HG02981 (cell line): ENCODE measurements around the gene SERPINH1.
A peak's percentile ranks its signal among the peaks of the same experiment; 100 is the strongest.

Experiments
- ATAC-seq: cut with Tn5 transposase; IDR thresholded peaks from one replicate; pipeline ENCODE4 v1.9.1; 2021; ENCODE audit warnings: mild to moderate bottlenecking, moderate library complexity; ENCODE audit not compliant: unreplicated experiment

SERPINH1 gene

DNA sequence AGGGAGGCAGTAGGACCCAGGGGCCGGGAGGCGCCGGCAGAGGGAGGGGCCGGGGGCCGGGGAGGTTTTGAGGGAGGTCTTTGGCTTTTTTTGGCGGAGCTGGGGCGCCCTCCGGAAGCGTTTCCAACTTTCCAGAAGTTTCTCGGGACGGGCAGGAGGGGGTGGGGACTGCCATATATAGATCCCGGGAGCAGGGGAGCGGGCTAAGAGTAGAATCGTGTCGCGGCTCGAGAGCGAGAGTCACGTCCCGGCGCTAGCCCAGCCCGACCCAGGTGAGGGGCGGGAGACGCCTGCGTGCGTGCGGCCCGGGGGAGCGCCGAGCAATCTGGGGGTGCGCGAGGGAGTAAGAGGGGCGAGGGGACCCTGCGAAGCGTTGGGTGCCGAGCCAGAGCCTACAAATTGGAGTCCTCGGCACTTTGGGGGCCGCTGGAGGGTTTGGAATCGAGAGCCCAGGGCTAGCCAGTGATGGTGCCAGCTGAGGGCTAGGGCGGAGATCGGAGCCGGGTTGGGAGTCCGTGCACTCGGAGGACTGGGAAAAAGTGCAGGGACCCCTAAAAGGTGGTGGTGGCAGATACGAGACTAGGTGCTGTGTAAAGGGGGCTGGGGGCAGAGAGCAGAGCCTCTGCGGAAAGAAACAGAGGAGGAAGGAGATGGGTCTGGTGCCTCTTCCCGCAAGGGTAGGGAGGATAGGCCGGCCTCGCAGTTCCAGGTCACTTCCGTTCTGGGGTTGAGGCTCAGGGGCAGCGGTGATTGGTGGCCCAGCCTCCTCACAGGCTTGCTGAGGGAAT, at the start of gene SERPINH1:
TSS of gene SERPINH1 (plus strand) at position 206 of the 788 bp plus-strand sequence. CDS start 4,097 bp downstream, outside the sequence.
- peak; percentile 74 for ATAC-seq

DNA sequence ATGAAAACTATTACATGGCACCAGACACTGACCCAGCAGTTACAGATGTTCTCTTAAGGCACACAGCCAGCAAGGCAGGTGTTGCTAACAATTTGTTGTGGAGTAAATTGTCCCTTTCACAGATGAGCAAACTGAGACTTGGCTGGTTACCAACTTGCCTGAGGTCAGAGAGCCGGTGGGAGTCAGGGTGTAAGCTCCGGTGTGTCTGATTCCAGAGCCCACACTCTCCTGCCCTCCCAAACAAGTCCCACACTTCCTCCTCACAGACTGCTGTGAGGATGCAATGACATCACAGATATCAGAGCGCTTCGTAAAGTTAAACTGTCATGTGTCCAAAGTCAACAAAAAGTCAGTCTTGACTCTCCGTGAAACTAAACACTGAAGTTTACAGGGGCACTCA, 48.8 kb upstream of the SERPINH1 start:
- no peak for ATAC-seq

DNA sequence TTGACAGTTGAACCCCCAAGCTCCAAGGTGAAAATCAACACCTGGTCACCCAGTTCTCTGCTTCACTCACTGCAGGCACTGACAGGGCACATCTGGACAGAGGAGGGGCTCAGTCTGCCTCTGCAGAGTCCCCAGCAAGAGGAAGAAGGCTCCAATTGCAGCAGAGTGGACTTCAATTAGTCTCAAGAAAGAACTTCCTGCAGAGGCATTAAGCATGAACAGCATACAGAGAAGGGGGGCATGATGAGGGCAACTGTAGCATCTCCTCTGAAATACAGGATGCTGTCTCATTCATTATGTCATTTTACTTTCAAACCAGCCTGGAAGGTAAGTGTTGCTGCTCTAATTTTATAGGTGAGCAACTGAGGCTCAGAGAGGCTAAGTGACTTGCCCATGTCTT, 47.5 kb upstream of the SERPINH1 start:
- ATAC-seq = no peak

DNA sequence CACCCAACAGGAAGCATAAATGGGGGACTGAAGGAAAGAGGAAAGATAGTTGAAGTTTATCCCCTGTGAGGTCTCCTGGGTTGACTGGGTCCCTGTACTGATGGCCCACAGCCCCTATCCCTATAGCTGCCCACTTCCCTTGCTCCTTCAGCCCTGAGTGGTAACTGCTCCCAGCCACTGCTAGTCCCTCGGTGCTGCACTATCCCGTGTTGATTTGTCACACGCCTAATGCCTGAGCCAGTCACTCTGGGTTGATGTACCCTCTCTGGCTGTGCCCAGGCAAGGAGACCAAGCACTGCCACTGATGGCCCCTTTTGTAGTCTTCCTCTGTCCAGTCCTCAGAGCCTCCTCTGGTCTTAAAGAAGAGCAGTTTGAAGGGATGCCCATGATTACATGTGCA, 45.9 kb upstream of the SERPINH1 start:
- no peak for ATAC-seq

DNA sequence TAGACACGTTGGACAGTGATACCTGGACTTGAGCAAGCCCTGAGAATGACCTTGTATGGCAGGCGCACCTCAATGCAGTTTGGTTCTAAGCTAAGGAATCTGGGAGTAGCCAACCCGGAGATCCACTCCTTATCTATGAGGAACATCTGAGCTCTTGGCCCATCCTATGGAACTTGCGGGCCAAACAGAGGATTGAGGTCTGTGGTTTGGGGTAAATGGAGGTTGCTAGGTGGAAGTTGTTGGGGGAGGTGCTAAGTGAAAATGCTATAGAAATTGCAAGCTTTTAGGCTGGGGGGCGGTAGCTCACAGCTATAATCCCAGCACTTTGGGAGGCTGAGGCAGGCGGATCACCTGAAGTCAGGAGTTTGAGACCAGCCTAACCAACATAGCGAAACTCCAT, 45.2 kb upstream of the SERPINH1 start:
- ATAC-seq = no peak

DNA sequence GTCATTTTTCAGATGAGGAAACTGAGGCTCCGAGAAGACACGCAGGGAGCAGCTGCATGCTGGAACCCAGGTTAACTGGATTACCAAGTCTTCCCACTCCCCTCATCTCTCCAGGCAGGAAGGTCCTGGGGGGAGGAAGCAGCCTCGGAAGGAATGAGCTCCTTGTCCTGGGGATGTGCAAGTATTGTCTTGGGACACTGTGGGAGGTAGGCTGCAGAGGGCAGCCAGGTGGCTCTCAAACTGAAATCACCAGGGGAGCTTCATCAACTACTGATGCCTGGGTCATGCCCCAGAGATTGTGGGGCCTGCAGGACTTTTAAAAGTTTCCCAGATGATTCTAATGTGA, 43.9 kb upstream of the SERPINH1 start:
- no peak for ATAC-seq

DNA sequence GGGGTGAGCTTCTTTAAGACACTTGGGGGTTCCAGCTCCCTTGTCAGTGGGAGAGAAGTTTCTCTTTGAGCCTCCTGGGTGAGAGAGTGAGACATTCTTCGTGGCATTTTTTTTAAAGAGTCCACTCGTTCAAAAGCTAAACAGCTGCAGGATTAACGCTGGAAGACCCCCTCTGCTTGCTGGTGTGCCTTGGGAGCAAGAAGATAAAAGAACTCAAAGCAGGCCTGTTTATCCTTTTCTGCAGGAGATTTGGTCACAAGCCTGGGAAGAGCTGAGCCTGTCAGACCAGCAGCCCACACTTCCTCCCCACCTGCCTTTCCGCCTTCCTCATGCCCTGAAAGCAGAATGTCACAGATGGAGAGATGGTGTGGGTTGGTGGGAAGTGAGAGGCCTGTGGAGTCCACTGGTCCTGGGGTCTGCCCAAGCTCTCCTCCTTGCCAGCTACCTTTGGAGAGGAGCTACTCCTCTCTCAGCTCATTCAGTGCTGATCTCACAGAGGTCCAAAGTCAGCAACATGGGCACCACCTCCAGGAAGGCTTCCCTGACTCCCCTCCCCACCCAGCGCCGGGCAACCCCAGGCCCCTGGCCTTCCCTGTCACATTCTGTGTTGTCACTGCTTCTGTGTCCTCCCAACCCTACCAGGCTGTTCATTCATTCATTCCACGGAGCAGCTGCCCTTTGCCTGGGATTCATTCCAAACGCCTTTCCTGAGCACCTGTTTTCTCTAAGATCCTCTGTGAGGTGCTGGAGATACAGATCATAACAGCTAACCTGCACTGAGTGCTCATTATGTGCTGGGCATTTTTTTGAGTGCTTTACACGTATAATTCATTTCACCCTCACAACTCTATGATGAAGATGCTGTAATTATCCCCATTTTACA, 43.0 kb upstream of the SERPINH1 start:
- ATAC-seq = no peak

DNA sequence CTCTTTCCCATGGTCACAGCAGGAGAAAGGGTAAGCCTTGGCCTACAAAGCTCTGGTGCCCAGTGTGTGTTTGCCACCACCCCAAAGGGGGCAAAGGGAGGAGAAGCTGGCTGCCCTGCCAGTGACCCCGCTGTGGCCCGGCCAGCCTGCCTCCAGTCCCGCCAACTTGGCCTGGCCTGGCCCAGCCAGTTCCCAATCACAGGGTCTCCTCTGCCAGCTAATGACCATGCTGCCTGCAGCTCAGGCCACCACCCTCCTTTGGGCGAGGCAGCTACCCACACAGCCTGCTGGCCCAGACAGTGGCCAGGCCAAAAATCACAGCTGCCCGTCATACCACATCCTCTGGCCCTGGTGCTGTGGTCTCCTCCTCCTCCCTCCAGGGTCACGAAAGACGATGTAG, 41.4 kb upstream of the SERPINH1 start:
- ATAC-seq = no peak

DNA sequence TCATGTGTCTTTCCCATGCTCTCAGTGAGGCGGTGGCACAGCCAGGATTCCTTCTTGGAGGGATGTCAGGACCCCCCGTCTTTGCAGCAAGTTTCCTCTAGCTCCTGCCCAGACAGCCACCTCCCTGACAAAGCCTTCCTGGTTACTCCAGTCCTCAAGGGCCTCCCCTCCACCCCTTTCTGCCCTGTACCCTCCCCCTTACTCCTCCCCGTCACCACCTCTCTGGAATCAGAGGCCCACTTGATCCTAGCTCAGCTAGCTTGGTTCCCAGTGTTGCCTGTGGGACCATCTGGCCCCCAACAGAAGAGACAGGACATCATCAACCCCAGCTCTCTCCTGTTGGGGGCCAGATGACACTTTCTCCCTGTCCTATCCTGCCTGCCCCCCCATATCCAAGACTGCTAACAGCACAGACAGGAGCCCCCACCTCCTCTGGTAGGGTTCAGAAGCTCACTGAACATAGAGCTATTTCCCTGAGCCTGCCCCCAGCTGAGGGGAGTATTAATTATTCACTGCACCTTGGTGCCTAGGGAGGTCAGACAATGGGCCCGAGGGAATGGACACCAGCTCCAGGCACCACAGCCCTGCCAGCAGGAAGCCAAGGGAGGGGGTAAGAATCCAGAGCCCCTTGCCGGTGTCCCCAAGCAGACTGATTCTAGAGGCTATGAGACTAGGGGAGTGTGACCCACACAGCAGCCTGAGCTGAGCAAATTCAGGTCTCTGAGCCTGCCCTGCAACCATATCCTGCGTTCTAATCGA, 39.6 kb upstream of the SERPINH1 start:
- no peak for ATAC-seq

DNA sequence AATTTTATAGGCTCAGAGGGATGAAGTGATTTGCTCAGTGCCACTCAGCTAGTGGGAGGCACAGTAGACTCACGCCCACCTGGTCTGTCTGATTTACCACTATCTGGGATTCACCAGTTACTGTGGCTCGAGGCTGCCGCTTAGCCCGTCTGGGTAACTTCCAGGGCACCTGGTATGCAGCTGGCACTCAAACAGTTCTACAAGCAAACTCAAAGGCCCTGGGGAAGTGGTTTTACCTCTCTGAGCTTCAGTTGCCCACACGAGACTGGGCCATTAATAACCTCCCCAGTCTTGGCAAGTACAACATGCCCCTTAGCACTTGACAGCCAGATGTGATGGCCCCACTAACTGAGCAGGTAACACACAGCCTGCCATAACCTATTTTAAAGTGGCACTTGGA, 38.9 kb upstream of the SERPINH1 start:
- ATAC-seq = no peak

DNA sequence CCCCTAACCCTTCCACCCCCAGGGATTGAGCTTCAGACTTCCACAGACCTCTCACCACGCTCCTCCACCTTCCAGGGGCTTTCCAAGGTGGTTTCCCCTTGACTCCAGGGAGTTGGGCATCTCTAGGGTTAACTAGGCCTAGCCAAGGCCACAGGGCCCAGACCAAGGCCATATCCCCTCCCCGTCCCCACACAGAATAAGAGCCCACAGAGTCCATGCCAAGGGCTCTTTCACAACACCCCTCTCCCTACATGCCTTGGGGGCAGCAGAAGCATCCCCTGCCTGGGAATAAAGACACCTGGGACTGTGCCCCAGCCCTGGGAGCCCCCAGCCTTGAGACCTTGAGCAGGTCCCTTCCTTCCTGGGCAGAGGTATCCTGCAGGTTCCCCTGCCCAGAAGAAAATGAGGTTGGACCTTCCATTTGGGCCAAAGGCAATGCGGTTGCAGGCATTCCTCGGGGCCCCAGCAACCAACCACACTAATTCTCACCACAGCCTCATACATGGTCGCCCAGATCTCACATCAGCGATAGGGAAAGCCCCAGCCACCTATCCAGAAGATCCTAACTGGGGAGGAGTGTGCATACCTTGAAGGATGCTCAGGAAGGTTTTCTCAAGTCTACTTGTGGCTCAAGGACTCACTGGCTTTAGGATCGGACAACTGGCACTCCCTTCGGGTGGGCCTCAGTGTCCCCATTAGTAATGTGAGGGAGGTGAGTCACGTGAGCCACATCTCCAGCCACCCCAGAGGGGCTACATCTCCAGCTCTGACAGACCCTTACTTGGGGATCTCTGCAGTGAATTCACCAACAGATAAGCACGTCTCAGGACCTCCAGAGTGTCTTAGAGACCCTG, 38.0 kb upstream of the SERPINH1 start:
- no peak for ATAC-seq

DNA sequence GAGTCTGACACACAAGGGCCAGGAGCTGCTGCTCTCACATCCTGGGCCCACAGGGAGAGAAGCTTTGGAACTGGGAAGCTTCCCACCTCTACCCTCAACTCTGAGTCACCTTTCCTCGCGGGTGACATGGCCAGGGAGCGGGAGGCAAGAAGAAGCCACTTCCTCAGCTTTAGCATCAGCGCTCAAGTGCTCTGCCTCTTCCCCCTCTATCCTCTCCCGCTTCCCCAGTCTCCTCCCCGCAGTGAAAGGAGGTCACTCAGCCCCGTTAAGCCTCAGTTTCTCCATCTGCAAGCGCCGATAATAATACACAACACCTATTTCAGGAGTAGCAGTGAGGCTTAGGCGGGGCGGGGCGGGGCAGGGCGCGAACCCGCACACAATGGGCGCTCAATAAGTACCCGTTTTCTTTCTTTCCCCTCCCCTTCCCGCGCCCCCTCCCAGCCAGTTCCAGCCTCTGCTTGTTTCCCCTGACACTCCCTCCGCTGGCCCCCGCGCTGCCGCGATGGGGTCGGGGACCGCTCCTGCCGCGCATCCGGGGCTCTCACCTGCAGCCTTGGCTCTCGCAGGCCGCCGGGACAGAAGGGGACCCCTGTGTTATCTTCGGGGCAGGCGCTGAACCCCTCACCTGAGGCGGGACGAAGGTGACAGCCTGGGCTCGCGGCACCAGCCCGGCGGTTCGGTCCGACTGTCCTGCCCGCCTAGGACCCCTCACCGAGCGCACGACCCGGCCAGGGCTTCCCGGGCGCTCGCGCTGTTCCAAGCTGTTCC, 37.2 kb upstream of the SERPINH1 start:
- no peak for ATAC-seq

DNA sequence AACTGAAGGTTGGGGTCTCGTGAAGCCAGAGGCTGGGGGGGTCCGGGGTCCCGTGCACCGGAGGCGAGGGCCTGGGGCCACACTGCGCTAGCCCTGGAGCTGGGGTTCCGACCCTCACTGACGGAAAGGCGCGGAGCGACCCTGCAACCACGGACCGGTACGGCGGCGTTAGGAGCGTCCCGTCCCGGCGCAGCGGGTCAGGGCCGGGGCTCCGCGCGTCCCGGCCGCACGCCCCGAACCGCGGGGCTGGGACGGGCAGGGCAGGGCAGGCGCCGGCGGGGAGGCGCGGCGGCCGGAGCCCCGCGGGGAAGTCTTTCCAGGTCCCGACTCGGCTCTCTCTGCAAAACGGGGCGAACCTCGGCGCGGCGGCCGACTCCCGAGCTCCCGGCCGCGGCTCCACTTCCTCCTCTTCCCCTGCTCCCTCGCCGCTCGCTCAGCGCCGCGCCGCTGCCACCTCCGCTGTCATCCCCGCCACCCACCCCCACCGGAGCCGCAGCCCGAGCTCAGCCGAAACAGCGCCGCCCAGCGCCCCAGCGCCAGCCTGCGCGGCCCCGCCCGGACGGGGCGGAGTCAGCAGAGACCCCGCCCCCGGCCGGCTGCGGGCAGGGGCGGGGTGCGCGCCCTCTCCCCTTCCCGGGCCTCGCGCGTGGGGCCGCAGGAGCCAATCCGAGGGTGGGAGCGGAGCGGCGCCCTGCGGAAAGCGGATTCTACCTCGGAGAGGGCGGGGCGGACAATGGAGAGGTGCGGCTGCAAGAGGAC, 36.4 kb upstream of the SERPINH1 start, which contains the start of gene GDPD5:
TSS of gene GDPD5 (minus strand) at position 509 of the 759 bp plus-strand sequence. CDS start 48,206 bp downstream, outside the sequence.
- ATAC-seq = peak; percentile 71

DNA sequence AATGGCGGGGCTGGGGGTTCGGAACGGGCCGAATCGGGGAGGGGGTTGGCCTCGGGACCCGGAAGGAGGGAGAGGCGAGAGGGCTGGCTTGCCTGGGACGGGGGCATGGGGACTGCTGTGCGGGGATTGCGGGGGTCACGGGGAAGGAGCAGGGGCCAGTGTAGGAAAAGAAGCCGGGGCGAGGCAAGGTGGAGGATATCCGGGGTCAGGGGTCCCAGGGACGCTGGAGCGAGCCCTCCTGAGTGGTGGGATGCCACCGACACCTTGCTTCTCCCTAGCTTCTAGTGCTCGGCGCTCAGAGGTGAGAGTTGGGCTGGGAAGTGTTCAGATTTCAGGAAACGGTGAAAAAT, 35.9 kb upstream of the SERPINH1 start:
- ATAC-seq = no peak

DNA sequence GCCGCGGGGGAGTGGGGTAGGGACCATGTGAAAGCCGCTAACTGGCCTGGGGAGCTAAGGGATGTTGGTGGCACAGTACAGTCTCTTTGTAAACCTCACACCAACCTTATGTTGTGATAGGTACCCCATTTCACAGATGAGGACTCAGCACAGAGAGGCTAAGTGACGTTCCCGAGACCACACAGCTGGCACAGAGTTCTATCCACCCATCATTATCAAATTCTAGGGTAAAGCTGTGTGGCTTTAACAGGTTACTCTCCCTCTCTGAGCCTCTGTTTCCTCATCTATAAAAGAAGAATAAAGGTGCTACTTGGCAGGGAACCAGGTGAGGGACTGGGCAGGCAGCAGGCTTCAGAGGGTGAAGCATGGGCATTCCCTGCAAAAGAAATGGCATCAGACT, 34.9 kb upstream of the SERPINH1 start:
- no peak for ATAC-seq

DNA sequence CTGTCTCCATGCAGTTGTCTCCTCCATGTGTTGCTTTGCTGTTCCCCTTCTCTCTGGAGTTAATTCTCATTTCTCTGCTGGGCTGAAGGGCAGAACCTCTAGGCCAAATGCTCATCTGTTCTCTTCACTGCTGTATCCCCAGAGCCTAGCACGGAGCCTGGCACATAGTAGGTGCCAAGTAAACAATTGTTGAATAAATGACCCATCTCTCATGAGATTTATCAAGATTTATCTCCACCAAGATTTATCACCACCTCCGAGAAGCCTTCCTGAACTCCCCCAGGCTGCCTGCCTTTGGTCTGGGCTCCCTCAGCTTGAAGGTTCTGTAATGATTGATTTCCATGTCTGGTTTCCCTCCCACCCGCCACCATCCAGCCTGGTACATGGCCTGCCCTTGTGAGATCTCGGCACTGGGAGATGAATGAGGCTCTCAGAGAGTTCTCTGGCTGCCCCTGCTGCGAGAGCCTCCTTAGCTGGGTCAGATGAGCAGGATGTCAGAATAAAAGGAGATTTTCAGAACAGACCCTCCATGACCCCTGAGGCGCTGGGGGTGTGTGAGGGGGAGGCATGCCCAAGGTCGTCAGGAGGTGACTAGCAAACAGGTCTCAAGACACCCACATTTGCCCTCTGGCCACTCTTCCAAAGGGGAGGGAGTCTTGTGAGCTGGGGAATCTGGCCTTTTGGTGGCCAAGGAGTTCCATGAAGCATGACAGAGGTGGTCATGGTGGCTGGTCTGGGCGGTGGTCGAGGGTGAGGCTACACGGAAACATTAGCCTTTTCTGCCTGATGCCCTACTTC, 33.9 kb upstream of the SERPINH1 start:
- no peak for ATAC-seq

DNA sequence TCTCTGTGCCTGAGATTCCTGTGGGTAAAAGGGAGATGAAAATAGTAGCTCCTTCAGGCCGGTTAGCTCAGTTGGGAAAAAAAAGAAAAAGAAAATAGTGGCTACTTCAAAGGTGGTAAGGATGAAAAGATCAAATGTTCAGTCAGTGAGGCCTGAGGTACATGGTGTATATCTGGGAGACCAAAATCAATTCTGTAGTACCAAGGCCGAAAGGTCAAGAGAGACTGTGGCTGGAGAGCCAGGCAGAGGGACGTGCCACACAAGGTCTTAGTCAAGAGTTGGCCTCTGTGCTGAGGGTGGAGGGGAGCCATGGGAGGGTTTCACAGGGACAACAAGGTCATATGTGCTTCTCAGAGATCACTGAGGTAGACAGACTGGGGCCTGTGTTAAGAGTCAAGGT, 31.5 kb upstream of the SERPINH1 start:
- no peak for ATAC-seq

DNA sequence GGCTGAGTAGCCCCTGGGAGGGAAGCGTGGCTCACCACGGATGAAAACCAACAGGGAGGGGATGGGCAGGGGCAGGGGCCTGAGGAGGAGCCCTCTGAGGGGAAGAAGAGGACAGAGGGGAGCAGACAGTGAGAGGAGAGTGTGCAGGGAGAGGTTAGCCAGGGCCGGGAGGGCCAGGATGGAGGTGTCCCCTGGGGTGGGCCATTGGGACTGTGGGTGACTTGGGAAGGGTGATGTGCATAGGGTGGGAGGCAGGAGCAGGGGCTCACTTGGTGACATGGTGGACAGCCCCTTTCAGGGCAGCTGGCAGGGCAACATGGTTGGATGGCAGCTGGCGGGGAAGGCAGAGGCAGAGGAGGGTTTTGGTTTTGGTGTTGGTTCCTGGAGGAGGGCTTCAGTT, 30.7 kb upstream of the SERPINH1 start:
- ATAC-seq = no peak
